Measurements from ENCODE around the gene SOS2. TPM values are rescaled to one million over a fixed set of nuclear protein-coding genes. Genes with fewer than 3 reads are reported as not detected.

SOS2 gene
- polyA plus RNA-seq, 1 donor (not counting 4 experiments of a cell fraction or from before 2014, with no cell fraction given) = 13.0 TPM

DNA sequence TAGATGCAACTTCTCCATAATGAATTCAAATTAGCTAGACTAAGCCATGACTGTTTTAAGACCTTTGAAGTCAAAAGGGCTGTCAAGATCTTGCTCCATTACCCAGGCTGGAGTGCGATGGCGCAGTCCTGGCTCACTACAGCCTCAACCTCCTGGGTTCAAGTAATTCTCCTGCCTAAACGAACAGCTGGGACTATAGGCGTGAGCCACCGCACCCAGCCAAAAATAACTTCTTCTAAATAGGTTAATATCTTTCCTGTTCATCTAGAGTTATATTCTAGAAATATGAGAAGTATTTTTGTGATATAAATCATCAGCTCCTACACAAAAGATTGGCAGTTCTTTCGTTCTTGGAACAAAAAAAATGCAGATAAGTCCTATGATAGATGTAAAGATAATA, 39.6 kb upstream of the SOS2 start:
- no peak overlapping the region for H3K9ac ChIP-seq (ENCODE audit: control insufficient read depth, extremely low read depth, insufficient read depth, low read length)
- no peak overlapping the region for H2AFZ ChIP-seq (ENCODE audit: control insufficient read depth, low read length)
- no peaks in the 10 kb centered on the region for H4K20me1 ChIP-seq (ENCODE audit: control insufficient read depth, extremely low read depth, insufficient read depth, low read length)
- H3K4me2 ChIP-seq (ENCODE audit: control insufficient read depth, extremely low read depth, insufficient read depth, low read depth, low read length) = no peak overlapping the region
- H3K27me3 ChIP-seq (ENCODE audit: control insufficient read depth, extremely low read depth, insufficient read depth, low read length) = no peaks in the 10 kb centered on the region
- H3K79me2 ChIP-seq (ENCODE audit: control insufficient read depth, insufficient read depth, low read length) = no peaks in the 10 kb centered on the region
- H3K4me3 ChIP-seq (ENCODE audit: control insufficient read depth in 2 of 3, extremely low read depth in 1 of 3, insufficient read depth in 2 of 3, low read depth in 1 of 3, low read length in 3 of 3) = no peak overlapping the region
- no peak for FAIRE-seq
- dilution Hi-C loops (cut with MboI; ENCODE audit: extremely low pct_ligation_motif_present, low sequenced_read_pairs) = no loop called here
- TF ChIP-seq, protein P1, sequence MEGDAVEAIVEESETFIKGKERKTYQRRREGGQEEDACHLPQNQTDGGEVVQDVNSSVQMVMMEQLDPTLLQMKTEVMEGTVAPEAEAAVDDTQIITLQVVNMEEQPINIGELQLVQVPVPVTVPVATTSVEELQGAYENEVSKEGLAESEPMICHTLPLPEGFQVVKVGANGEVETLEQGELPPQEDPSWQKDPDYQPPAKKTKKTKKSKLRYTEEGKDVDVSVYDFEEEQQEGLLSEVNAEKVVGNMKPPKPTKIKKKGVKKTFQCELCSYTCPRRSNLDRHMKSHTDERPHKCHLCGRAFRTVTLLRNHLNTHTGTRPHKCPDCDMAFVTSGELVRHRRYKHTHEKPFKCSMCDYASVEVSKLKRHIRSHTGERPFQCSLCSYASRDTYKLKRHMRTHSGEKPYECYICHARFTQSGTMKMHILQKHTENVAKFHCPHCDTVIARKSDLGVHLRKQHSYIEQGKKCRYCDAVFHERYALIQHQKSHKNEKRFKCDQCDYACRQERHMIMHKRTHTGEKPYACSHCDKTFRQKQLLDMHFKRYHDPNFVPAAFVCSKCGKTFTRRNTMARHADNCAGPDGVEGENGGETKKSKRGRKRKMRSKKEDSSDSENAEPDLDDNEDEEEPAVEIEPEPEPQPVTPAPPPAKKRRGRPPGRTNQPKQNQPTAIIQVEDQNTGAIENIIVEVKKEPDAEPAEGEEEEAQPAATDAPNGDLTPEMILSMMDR (optimal IDR thresholded peaks at IDR 0.05 in 1 of 3, IDR thresholded peaks at IDR 0.05 in 1 of 3, conservative IDR thresholded peaks at IDR 0.05 in 1 of 3; ENCODE audit: extremely low read depth in 1 of 3, insufficient read depth in 2 of 3, low read length in 3 of 3) = no peak
- no peak for TF ChIP-seq EZH2 (IDR thresholded peaks at IDR 0.05; ENCODE audit: low read length)
- peaks cover 10% of the 10 kb centered on the region for H3K4me1 ChIP-seq (ENCODE audit: control insufficient read depth, extremely low read depth, insufficient read depth, low read length)
- H3K9me3 ChIP-seq (ENCODE audit: control insufficient read depth, low read depth, low read length) = no peaks in the 10 kb centered on the region
- H3K9me1 ChIP-seq (ENCODE audit: control insufficient read depth, extremely low read depth, insufficient read depth, low read length) = no peaks in the 10 kb centered on the region
- no peak overlapping the region for H3K27ac ChIP-seq (ENCODE audit: control insufficient read depth, insufficient read depth, low read length)
- no peaks in the 10 kb centered on the region for H3K36me3 ChIP-seq (ENCODE audit: control insufficient read depth in 2 of 2, extremely low read depth in 1 of 2, insufficient read depth in 2 of 2, low read length in 2 of 2)
- DNase-seq (ENCODE audit: low read depth, low spot score) = no peak

- Histone ChIP-seq H3K79me2 (ENCODE audit: control insufficient read depth, insufficient read depth, low read length) (no peaks in the 10 kb centered on the region), H3K4me1 (ENCODE audit: control insufficient read depth, extremely low read depth, insufficient read depth, low read length) (no peaks in the 10 kb centered on the region), H3K9ac (ENCODE audit: control insufficient read depth, extremely low read depth, insufficient read depth, low read length) (no peak overlapping the region), H3K9me1 (ENCODE audit: control insufficient read depth, extremely low read depth, insufficient read depth, low read length) (no peaks in the 10 kb centered on the region), H3K4me3 (ENCODE audit: control insufficient read depth in 2 of 3, extremely low read depth in 1 of 3, insufficient read depth in 2 of 3, low read depth in 1 of 3, low read length in 3 of 3) (no peak overlapping the region), H3K27me3 (ENCODE audit: control insufficient read depth, extremely low read depth, insufficient read depth, low read length) (no peaks in the 10 kb centered on the region), H3K27ac (ENCODE audit: control insufficient read depth, insufficient read depth, low read length) (no peak overlapping the region), H3K4me2 (ENCODE audit: control insufficient read depth, extremely low read depth, insufficient read depth, low read depth, low read length) (no peak overlapping the region), H4K20me1 (ENCODE audit: control insufficient read depth, extremely low read depth, insufficient read depth, low read length) (no peaks in the 10 kb centered on the region), H3K36me3 (ENCODE audit: control insufficient read depth in 2 of 2, extremely low read depth in 1 of 2, insufficient read depth in 2 of 2, low read length in 2 of 2) (no peaks in the 10 kb centered on the region), H3K9me3 (ENCODE audit: control insufficient read depth, low read depth, low read length) (no peaks in the 10 kb centered on the region), H2AFZ (ENCODE audit: control insufficient read depth, low read length) (no peak overlapping the region)
- no peak for FAIRE-seq
- TF ChIP-seq, protein P1 (optimal IDR thresholded peaks at IDR 0.05 in 1 of 3, IDR thresholded peaks at IDR 0.05 in 1 of 3, conservative IDR thresholded peaks at IDR 0.05 in 1 of 3; ENCODE audit: extremely low read depth in 1 of 3, insufficient read depth in 2 of 3, low read length in 3 of 3) = no peak
- no peak for TF ChIP-seq EZH2 (IDR thresholded peaks at IDR 0.05; ENCODE audit: low read length)
- no peak for DNase-seq (ENCODE audit: low read depth, low spot score)
- dilution Hi-C loops (cut with MboI; ENCODE audit: extremely low pct_ligation_motif_present, low sequenced_read_pairs) = no loop called here
Measured at GRCh38 chr14:50265029-50265428, 33.7 kb upstream of the SOS2 start.

Data from keratinocyte (primary cell).